ENCODE results near the gene KRTAP12-4.
"Not testable (repeated sequence)": the region's sequence is repeated elsewhere in the genome, so short reads cannot be mapped to it uniquely, and the experiment has no call there.

The KRTAP12-4 gene

GRCh38 chr21:44656868-44657267, 2.4 kb upstream of the KRTAP12-4 start:
- DNase-seq (ENCODE audit: low read depth), result no peak

- no peak for DNase-seq (ENCODE audit: low read depth)
These were observed 543 bp downstream of the KRTAP12-4 start for GRCh38 chr21:44653656-44654575.

GRCh38 chr21:44653123-44653522, 1.3 kb downstream of the KRTAP12-4 start:
- no peak for DNase-seq (ENCODE audit: low read depth)

- DNase-seq (ENCODE audit: low read depth), result no peak
These were observed 3.3 kb downstream of the KRTAP12-4 start for GRCh38 chr21:44650973-44651675.

GRCh38 chr21:44650265-44650972, 4.0 kb downstream of the KRTAP12-4 start:
- no peak for DNase-seq (ENCODE audit: low read depth)

- no peak for DNase-seq (ENCODE audit: low read depth)
These were observed 4.8 kb downstream of the KRTAP12-4 start for GRCh38 chr21:44649521-44650100.

- no peak for DNase-seq (ENCODE audit: low read depth)
These were observed 5.7 kb downstream of the KRTAP12-4 start for GRCh38 chr21:44648557-44649311.

GRCh38 chr21:44647222-44647552, 7.3 kb downstream of the KRTAP12-4 start:
- no peak for DNase-seq (ENCODE audit: low read depth)

- DNase-seq (ENCODE audit: low read depth), result not testable (repeated sequence)
These were observed 7.9 kb downstream of the KRTAP12-4 start, which contains the start of gene KRTAP10-11 for GRCh38 chr21:44646366-44647221. TSS of gene KRTAP10-11 (plus strand) at chr21:44646414. CDS start at chr21:44646459, 45 bp downstream.

- no peak for DNase-seq (ENCODE audit: low read depth)
These were observed 9.6 kb downstream of the KRTAP12-4 start for GRCh38 chr21:44644878-44645277.

GRCh38 chr21:44643741-44644310, 10.6 kb downstream of the KRTAP12-4 start:
- no peak for DNase-seq (ENCODE audit: low read depth)

GRCh38 chr21:44640761-44641160, 13.7 kb downstream of the KRTAP12-4 start:
- no peak for DNase-seq (ENCODE audit: low read depth)

GRCh38 chr21:44639331-44639655, 15.2 kb downstream of the KRTAP12-4 start:
- DNase-seq (ENCODE audit: low read depth), result no peak

GRCh38 chr21:44638506-44639330, 15.7 kb downstream of the KRTAP12-4 start:
- not testable (repeated sequence) for DNase-seq (ENCODE audit: low read depth)

GRCh38 chr21:44637851-44638348, 16.6 kb downstream of the KRTAP12-4 start:
- not testable (repeated sequence) for DNase-seq (ENCODE audit: low read depth)

GRCh38 chr21:44637018-44637850, 17.2 kb downstream of the KRTAP12-4 start, which contains the start of gene KRTAP10-10:
TSS of gene KRTAP10-10 (plus strand) at chr21:44637356. CDS start at chr21:44637418, 62 bp downstream.
- no peak for DNase-seq (ENCODE audit: low read depth)

- no peak for DNase-seq (ENCODE audit: low read depth)
These were observed 18.0 kb downstream of the KRTAP12-4 start for GRCh38 chr21:44636209-44637017.

Data from stimulated activated CD8-positive, alpha-beta memory T cell treated with anti-CD3 and anti-CD28 coated beads, Interleukin-15, amount 100 ng/mL, for 1 hour (primary cell).